AG08395 (cell line): ENCODE results near the gene PIP5KL1.
A peak's percentile ranks its signal among the peaks of the same experiment; 100 is the strongest.

Experiments
- DNase-seq: peaks from one replicate; pipeline ENCODE4 v3.0.0; 2012; ENCODE audit warnings: mixed read lengths, low spot score

Gene PIP5KL1

DNA sequence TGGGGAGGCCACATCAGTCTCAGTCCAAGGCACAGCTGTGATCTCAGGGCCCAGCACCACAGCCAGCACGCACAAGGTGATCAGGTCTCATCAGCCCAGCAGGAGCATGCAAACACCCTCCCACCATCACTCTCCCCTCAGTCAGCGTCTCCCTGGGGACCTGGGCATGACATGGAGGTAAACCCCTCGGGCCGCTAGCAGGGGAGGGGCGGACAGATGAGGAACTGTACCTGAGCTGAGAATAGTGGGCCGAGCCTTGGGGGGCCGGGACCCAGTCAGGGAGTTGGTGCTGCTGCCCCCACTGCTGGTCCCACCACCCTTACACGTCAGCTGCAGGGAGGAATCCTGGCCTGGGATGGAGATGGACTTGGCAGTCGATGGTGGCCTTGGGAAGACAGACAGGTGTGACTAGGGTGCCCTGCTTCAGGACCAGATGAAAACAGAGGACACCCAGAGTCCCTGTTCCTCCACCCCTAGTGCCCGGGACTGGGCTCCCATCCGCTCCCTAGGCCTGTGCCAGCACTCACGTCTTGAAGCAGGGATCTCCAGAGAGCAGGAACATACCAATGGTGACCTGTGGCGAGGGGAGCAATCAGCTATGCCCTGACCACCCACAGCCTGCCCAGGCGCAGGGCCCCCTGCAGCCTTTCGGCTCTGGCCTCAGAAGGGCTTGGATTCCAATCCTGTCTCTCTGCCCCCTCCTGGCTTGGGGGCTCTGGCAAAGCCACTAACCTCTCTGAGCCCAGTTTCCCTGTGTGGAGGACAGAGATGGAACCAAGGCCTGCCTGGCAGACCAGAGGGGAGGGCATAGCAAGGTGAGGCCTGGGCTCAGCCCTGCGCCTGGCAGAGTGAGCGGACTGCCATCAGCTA lies 17.5 kb upstream of the PIP5KL1 start:
- no peak for DNase-seq

DNA sequence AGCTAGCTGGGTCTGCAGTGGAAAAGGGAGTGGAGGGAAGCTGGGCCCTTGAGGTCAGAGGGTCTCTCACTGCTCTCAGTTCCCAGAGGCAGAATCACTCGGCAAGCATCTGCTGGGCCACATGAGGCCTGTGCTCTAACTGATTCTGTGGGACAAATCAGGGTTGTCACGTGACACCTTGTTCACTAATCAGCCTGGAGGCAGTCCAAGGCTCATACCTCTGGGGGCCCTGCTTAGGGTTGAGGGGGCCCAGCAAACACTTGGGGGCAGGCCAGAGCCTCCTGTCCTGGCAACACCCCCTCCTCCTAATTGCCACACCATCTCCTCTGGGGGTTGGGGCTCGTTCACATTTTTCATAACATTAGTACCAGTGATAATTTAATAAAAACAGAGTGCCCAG lies 16.2 kb upstream of the PIP5KL1 start:
- no peak for DNase-seq

- DNase-seq, result no peak
Measured at GRCh38 chr9:127945942-127946341, 15.4 kb upstream of the PIP5KL1 start.

DNA sequence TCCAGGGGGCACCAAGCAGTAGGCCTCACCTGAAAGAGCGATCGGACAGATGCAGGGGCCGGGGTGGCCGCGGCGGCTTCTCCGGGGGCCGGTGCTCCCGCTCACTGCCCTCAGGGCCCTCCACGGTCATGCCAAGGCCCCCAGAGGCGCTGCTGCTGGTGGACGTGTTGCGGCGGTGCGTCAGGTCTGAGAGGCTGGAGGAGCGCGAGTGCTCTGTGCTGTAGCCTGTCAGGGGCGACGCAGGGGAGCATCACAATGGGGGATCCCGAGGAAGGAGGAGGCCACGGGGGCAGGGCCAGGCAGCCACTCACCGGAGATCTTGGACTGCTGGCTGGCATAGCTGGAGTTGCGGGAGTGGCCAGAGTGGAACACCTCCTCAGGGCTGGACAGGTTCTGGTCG lies 14.8 kb upstream of the PIP5KL1 start:
- no peak for DNase-seq

DNA sequence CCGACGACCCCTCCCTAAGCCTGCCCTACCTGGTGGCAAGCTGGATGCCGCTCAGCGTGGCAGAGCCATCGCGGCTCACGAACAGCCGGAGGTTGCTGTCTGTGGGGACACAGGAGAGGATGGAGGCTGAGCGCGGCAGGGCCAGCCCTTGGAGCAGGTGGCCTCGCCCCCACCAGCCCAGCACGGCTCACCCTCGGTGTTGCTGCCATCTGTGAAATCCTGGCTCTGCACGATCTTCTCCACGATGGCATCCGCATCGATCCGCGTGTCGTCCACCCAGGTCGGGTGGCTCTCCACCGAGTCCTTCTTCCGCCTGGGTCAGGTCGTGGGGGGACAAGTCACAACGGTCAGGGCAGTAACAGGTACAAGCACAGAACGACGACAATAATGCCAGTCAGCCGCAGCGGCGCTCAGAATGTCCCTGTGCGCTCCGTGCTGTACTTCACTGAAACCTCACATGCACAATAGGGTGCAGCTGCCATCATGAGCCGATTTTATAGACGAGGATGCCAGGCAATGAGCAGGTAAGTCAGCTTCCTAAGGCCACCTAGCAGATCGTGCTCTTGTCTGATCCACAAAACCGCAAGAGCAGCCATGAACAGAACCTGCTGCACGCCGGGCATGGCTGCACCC lies 14.1 kb upstream of the PIP5KL1 start:
- no peak for DNase-seq

GRCh38 chr9:127943731-127944144 lies 13.2 kb upstream of the PIP5KL1 start:
- peak; percentile 84 for DNase-seq

DNA sequence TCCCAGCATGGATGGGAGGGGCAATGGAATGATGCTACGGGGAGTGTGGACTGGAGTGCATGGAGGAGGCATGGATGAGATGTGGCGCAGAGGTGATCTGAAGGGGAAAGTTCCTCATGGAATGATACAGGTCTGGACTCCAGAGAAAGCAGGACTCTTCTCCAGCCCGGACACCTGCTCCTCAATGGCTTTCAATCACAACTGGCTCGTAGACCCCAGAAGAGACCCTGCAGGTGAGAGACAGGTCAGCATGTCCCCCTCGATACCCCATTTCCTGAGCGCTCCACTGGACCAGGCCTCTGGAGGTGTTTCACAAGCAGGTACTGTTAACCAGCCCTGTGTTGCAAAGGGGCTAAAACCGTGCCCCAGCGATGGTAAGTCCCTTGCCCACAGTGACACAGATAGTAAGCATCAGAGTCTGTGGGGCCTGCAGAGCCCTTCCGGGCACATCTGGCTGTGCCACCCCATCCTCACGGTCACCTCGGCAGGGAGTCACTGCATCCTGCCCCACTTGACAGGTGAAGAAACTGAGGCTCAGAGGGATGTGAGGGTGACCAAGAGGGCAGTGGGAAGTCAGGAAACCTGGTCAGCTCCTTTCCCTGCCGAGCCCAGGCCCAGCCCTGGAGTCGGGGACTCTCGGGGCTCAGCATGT lies 12.6 kb upstream of the PIP5KL1 start:
- no peak for DNase-seq

GRCh38 chr9:127942216-127943010 lies 11.8 kb upstream of the PIP5KL1 start:
- DNase-seq, result peak; percentile 76

- no peak for DNase-seq
Measured at GRCh38 chr9:127941961-127942215, 11.3 kb upstream of the PIP5KL1 start.

DNA sequence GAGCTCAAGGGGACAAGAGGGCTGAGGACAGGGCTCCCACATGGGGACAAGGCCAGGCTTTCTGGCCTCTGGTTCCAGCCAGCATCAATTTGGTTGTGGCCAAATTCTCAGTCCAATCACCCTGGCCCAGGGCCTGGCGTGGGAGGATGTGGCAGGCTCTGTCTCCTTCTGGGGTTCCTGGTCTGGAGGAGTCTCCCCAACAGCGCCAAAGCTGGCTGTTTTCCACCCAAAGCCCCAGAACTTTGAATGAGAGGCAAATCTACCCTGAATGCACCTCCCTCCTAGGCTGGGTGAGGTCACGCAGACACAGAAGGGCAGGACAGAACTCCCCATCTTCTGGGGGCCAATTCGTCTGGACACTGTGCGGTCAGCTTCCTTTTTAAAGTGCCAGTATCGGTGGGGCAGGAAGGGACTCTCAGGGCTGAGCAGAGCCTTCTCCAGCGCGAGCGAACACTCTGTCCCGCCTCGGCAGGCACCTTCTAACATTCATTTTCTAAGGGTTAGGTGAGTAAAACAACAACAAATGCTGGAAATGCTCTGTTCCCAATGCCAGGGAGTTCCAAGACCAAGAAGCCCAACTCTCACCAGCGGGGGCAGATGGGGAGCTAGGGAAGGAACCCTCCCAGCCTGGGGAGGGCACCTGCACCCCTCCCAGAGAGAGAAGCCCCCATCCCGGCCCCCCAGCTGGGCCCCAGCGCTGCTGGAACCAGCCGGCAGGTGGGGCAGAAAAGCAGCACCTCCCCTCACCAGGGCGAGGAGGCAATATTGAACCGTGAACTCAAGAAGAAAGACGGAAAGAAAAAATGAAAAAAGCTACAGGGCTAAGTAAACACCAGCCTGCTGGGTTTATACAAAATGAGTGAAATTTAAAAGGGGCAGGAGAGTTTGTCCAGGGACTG lies 10.7 kb upstream of the PIP5KL1 start:
- no peak for DNase-seq

GRCh38 chr9:127940593-127940992 lies 10.0 kb upstream of the PIP5KL1 start:
- DNase-seq, result no peak

GRCh38 chr9:127938298-127938690 lies 7.7 kb upstream of the PIP5KL1 start:
- DNase-seq, result no peak

GRCh38 chr9:127937388-127938297 lies 7.1 kb upstream of the PIP5KL1 start, which contains the start of gene DPM2:
DPM2 (minus strand) TSS chr9:127937854; CDS start chr9:127937820, 34 bp downstream.
- peak; percentile 92 for DNase-seq

DNA sequence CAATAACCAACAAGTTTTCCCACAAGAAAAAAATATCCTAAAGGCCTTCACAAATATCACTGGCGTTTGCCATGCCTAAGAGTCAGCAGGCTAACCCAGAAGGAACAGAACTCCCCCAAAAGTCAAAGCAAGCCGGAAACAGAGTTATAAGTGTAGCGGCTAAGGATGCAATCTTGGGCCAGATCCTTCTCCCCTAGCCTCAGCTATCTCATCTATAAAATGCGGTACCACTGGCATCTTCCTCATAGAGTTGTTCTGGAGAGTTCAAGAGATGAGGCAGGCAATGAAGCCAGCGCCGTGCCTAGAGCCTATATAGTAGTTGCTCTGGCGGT lies 6.4 kb upstream of the PIP5KL1 start:
- DNase-seq, result no peak

- no peak for DNase-seq
Measured at GRCh38 chr9:127936347-127936852, 5.8 kb upstream of the PIP5KL1 start.

DNA sequence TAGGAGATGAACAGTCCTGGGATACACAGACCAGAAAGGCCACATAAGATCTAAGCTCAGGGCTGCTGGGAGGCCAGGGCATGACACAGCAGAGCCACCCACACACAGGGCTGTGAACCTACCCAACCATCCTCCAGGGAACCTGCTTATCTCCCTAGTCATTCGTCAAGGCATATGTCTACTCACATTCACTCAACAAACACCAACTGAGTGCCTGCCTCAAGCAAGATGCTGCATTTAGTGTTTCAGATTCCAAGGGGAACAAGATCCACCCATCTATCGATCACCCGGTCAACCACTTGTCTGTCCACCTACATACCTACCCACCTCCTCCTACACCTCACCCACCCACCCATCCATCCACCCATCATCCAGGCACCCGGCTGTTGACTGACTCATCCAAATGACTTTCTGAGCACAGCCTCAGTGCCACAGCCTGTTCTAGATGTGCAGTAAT lies 5.2 kb upstream of the PIP5KL1 start:
- no peak for DNase-seq

GRCh38 chr9:127934986-127935385 lies 4.4 kb upstream of the PIP5KL1 start:
- no peak for DNase-seq

GRCh38 chr9:127934248-127934647 lies 3.7 kb upstream of the PIP5KL1 start:
- no peak for DNase-seq

GRCh38 chr9:127931092-127931881 lies 710 bp upstream of the PIP5KL1 start:
- DNase-seq, result peak; percentile 57
